Stimulated activated CD4-positive, alpha-beta T cell treated with anti-CD3 and anti-CD28 coated beads, Interleukin-1b, Interleukin-23, amount 100 ng/mL, for 4 hours (primary cell): ENCODE data around the gene PRSS56.

ENCODE experiments used
- DNase-seq, 2 donors: peaks; one replicate each; pipeline ENCODE4 v3.0.0-alpha.2; 2020; ENCODE audit warnings: low read depth in 2 of 2

The PRSS56 gene

DNA sequence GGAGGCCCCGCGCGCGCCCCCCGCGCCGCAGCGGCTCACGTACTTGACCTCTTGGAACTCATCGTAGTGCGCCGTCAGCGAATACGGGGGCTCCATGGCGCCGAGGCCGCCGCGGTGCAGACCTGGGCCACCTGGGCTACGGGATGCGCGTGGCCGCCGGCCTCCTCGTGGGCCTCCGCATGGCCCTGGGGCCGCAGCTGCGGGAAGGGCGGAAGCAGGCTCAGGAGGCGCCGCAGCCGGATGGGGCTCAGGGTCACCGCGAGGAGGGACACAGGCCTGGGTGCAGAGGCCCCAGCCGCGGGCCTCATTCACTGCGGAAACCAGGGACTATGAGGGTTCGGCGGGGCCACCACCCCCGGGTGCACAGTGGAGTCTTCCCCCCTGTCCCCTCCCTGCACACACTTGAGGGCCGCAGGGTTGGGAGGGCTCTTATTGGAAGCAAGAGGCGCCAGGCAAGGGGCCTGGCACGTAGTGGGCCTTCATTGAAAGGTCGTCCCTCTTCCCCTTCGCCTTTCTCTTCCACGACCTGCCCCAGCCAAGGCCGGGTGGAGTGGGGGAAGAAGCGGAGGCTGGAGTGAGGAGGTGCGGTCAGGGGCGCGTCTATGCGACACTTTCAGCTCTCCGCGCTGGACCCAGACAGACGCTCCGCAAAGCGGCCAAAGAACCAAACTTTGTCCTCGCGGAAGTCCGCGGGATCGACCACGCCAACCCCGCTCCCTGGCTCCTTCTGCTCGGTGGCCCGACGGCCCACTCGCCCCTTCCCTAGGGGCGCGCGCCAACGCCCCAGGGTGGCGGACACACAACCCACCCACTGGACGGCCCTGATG, 33.4 kb upstream of the PRSS56 start:
- DNase-seq, result no peak

- DNase-seq, result no peak
Measured at GRCh38 chr2:232487385-232488096, 32.6 kb upstream of the PRSS56 start, which contains the start of gene ECEL1. Gene ECEL1, minus strand, starts transcription at chr2:232487834. Its CDS starts 1,181 bp downstream, at chr2:232486653.

GRCh38 chr2:232488097-232488711, 32.0 kb upstream of the PRSS56 start:
- DNase-seq, result no peak

DNA sequence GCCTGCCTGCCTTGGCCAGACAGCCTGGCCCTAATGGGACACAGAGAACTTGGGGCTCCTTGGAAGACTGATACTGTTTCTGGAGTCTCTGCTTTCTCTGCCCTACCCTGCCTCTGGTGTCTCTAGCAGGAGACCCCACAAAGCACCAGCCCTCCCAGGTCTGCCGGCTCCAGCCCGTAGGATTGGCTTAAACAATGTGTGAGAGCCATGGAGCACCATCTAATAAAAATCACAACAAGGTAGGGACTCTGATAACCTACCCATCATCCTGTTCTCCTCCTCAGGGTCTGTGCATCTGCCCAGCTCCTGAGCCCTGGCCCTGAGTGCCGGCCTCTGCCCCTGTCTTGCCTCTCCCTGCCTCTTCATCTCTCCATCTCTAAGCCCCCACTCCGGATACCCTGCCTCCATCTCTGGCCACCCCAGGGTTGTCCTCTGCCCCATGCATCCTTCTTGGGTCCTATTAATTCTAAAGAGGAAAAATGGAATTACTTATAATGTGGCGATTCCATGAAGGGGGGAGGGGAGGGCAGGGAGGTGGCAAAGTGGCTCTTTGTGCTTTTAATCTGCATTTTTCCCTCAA, 31.4 kb upstream of the PRSS56 start:
- no peak for DNase-seq

GRCh38 chr2:232489516-232490220, 30.5 kb upstream of the PRSS56 start:
- DNase-seq, result no peak

DNA sequence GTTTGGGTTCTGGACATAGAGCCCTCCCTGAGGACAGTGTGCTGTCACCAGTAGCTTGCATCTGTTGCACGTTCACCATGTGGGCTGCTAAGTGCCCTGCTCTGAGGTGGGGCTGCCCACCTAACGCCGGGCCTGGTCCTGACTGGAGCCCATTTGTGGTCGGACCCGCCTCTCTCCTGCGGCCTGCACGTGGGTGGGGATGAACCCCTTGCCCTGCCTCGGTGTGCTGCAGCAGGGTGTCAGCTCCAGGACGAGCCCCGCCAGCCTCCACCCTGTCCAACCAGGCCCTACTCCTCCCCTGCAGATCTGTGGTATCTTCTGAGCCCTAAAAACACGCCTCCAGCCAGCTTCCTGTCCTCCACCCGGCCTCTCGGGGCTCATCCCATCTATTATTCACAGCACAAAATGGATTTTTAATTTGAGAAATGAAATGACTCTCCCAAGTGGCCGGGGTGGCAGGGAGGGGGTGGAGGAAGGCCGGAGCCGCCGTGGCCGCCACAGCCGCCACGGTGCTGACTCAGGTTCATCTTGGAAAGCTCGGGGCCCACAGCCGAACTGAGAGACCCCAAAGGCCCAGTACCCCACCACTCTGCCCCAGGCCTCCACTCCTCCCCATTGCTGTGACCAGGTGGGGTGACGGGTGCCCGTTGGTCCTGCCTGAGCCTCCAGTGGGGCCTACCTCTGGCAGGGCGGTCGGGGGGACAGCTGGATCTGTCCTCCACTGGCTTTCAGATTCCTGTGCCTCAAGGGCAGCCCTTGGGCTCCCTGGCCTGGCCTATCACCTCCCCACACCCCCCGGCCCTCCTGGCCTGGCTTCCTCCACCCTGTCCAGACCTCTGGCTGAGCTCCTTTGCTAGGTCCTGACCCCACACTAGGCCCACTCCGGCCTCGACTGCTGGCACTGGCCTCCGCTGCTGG, 29.7 kb upstream of the PRSS56 start:
- no peak for DNase-seq

DNA sequence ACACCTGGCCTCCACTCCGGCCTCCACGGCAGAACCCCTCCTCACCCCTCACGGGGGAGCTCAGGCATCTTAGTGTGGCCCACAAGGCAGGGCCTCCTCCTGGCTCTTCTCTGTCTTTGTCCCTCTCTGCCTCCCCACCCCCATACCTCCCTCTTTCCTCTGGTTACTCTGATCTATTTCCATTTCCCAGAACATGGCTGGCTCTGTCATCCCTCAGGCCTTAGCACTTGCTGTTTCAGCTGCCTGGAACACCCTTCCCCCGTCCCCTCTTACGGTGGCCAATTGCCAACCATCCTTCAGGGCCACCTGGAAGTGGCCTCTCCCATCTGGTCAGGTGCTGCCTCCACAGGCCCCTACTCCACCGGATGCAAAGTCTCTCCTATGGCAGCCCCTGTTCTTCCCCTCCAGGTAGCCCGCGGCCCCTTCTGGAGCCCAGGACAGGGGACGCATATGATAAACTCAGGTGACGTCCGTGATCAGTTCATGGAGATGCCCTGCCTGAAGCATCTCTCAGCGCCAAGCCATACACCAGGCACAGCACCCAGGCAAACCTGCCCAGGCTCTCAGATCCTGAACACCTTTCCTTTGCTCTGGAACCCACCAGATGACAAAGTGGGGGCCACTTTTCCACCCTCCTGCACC, 28.9 kb upstream of the PRSS56 start:
- no peak for DNase-seq

DNA sequence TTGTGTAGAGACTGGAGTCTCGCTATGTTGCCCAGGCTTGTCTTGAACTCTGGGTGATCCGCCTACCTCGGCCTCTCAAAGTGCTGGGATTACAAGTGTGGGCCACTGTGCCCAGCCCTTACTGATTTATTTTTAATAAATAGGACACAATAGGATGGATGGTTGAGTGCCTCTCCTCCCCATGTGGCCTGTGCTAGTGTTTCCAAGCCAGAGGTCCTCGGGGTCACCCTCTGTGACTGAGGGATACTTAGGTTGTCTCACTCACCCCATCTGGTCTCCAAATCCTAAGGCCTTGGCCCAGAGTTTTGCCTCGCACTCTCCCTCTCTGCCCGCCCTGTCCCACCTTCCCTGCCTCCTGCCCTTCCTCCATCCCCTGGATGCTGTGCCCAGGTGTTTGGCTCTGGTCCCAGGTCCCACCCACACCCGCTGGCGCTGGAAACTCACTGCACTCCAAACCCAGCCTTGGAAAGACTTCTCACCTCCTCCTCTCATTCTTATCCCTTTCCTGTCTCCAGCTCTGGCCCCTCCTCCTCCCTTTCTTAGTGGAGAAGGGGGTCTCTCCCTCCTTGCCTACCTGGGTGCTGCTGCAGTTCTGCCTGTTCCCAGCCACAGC, 27.8 kb upstream of the PRSS56 start:
- no peak for DNase-seq

GRCh38 chr2:232492963-232493700, 27.1 kb upstream of the PRSS56 start:
- DNase-seq, result no peak

GRCh38 chr2:232493701-232494474, 26.3 kb upstream of the PRSS56 start:
- no peak for DNase-seq

- no peak for DNase-seq
Measured at GRCh38 chr2:232494542-232494941, 25.6 kb upstream of the PRSS56 start.

DNA sequence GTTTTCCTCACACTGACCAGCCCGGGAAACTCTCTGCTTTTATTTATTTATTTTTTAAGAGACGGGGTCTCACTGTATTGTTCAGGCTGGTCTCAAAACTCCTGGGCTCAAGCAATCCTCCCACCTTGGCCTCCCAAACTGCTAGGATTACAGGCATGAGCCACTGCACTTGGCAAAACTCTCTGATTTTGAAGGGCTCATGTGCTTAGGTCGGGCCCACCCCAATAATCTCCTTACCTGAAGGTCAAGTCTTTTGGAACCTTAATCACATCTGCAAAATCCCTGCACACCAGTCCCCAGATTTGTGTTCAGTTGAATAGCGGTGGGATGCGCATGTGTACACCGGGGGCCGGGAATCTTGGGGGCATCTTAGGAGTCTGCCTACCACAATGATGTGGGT, 24.9 kb upstream of the PRSS56 start:
- DNase-seq, result no peak

- no peak for DNase-seq
Measured at GRCh38 chr2:232496501-232497270, 23.5 kb upstream of the PRSS56 start.

DNA sequence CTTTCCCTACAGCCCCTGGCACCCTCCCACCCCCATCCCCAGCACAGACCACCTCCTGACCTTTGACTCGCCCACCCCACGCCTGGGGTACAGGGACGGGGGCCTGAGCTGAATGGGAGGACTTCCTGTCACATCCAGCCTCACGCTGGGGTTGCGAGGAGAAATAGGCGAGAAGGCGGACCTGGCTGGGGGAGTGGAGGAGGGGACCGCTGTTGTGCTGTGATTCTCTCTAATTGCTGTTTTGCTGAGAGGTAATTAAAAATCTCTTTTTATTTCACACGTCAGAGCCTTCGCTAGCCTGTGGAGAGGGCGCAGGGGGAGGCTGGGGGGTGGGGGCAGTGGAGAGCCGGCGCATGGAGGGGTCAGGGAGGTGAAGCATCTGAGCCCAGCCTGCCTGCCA, 22.8 kb upstream of the PRSS56 start:
- DNase-seq, result no peak

DNA sequence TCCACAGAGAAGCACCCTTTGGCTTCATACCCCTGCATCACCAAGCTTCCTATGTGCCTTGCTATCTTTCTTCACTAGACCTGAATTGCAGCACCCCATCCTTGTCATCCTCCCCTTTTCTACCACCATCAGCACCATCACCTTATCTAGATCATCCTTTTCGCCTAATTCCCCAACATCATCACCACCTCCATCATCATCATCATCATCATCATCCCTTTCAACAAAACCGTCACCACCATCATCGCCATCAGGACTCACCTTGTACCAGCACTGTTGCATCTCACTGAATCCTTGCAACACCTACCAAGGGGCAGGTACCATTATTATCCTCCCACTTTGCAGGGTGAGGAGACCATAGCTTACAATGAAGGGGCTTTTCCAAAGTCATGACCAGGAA, 21.7 kb upstream of the PRSS56 start:
- no peak for DNase-seq

- no peak for DNase-seq
Measured at GRCh38 chr2:232501331-232501771, 18.8 kb upstream of the PRSS56 start.

GRCh38 chr2:232501794-232502390, 18.3 kb upstream of the PRSS56 start:
- DNase-seq, result no peak
